ENCODE results near the gene ZNF516. TPM values are rescaled to one million over a fixed set of nuclear protein-coding genes. Genes with fewer than 3 reads are reported as not detected.

The ZNF516 gene
- total and polyA plus RNA-seq, 4 donors: 2.5 to 12.2 (median 7.6) TPM

DNA sequence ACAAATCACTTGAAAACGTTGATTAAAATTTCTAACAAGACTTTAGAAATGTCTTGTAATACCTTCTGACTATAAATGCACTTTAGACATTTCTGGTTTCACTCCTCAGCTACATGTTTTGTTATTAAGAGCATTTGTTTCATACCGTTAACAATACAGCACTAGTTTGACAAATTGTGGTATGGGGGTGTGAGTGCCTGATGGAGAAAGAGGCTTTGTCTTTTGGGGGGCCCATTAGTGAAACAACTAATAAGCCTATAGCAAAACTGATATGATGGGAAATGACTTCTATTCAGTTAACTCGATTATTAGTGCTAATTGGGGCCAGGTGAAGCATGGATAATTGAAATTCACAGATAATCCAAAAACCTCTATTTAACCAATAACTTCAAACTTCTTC is 30.9 kb upstream of the ZNF516 start:
- Histone ChIP-seq H3K9me3 (ENCODE audit: control insufficient read depth in 4 of 4, low read length in 3 of 4) (no peaks in the 10 kb centered on the region), H3K36me3 (ENCODE audit: control insufficient read depth in 4 of 4, insufficient read depth in 3 of 4, low read depth in 1 of 4, low read length in 3 of 4) (no peaks in the 10 kb centered on the region), H3K9ac (ENCODE audit: low read depth in 1 of 2, low read length in 2 of 2) (no peak overlapping the region), H3K27me3 (ENCODE audit: control insufficient read depth in 4 of 4, insufficient read depth in 4 of 4, low read length in 3 of 4) (no peaks in the 10 kb centered on the region), H3K27ac (ENCODE audit: low read depth in 1 of 2, low read length in 2 of 2) (no peak overlapping the region), H3K4me3 (ENCODE audit: low read depth in 1 of 3, low read length in 3 of 3) (no peak overlapping the region), H3K4me1 (ENCODE audit: control insufficient read depth in 4 of 4, insufficient read depth in 4 of 4, low read length in 3 of 4) (peaks cover 5 to 25% (median 20%) of the 10 kb centered on the region in 4 donors)
- 74% methylated on average over 3 of the region's 3 CpGs for WGBS
- no peak for DNase-seq (ENCODE audit: low spot score)
- TF ChIP-seq HNF4A (conservative IDR thresholded peaks at IDR 0.05): no peak
- TF ChIP-seq EGR1 (IDR thresholded peaks at IDR 0.05; ENCODE audit: low read depth in 2 of 2): no peak
- TF ChIP-seq, protein P1, sequence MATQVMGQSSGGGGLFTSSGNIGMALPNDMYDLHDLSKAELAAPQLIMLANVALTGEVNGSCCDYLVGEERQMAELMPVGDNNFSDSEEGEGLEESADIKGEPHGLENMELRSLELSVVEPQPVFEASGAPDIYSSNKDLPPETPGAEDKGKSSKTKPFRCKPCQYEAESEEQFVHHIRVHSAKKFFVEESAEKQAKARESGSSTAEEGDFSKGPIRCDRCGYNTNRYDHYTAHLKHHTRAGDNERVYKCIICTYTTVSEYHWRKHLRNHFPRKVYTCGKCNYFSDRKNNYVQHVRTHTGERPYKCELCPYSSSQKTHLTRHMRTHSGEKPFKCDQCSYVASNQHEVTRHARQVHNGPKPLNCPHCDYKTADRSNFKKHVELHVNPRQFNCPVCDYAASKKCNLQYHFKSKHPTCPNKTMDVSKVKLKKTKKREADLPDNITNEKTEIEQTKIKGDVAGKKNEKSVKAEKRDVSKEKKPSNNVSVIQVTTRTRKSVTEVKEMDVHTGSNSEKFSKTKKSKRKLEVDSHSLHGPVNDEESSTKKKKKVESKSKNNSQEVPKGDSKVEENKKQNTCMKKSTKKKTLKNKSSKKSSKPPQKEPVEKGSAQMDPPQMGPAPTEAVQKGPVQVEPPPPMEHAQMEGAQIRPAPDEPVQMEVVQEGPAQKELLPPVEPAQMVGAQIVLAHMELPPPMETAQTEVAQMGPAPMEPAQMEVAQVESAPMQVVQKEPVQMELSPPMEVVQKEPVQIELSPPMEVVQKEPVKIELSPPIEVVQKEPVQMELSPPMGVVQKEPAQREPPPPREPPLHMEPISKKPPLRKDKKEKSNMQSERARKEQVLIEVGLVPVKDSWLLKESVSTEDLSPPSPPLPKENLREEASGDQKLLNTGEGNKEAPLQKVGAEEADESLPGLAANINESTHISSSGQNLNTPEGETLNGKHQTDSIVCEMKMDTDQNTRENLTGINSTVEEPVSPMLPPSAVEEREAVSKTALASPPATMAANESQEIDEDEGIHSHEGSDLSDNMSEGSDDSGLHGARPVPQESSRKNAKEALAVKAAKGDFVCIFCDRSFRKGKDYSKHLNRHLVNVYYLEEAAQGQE (IDR thresholded peaks at IDR 0.05): no peak
- TF ChIP-seq GABPA (IDR thresholded peaks at IDR 0.05 in 1 of 2, conservative IDR thresholded peaks at IDR 0.05 in 1 of 2): no peak
- no peak for TF ChIP-seq HNF4G (IDR thresholded peaks at IDR 0.05)
- TF ChIP-seq RAD21 (IDR thresholded peaks at IDR 0.05): no peak
- TF ChIP-seq, protein P2, sequence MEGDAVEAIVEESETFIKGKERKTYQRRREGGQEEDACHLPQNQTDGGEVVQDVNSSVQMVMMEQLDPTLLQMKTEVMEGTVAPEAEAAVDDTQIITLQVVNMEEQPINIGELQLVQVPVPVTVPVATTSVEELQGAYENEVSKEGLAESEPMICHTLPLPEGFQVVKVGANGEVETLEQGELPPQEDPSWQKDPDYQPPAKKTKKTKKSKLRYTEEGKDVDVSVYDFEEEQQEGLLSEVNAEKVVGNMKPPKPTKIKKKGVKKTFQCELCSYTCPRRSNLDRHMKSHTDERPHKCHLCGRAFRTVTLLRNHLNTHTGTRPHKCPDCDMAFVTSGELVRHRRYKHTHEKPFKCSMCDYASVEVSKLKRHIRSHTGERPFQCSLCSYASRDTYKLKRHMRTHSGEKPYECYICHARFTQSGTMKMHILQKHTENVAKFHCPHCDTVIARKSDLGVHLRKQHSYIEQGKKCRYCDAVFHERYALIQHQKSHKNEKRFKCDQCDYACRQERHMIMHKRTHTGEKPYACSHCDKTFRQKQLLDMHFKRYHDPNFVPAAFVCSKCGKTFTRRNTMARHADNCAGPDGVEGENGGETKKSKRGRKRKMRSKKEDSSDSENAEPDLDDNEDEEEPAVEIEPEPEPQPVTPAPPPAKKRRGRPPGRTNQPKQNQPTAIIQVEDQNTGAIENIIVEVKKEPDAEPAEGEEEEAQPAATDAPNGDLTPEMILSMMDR (IDR thresholded peaks at IDR 0.05; ENCODE audit: low read depth, low read length, missing input control): no peak
- TF ChIP-seq, protein P3, sequence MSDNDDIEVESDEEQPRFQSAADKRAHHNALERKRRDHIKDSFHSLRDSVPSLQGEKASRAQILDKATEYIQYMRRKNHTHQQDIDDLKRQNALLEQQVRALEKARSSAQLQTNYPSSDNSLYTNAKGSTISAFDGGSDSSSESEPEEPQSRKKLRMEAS (IDR thresholded peaks at IDR 0.05): no peak
- no peak for TF ChIP-seq JUND (IDR thresholded peaks at IDR 0.05)
- no peak for TF ChIP-seq FOXA1 (IDR thresholded peaks at IDR 0.05)
- no peak for TF ChIP-seq SP1 (IDR thresholded peaks at IDR 0.05)
- TF ChIP-seq TAF1 (conservative IDR thresholded peaks at IDR 0.05): no peak
- no peak for TF ChIP-seq NR2F2 (IDR thresholded peaks at IDR 0.05)
- TF ChIP-seq, protein P4, sequence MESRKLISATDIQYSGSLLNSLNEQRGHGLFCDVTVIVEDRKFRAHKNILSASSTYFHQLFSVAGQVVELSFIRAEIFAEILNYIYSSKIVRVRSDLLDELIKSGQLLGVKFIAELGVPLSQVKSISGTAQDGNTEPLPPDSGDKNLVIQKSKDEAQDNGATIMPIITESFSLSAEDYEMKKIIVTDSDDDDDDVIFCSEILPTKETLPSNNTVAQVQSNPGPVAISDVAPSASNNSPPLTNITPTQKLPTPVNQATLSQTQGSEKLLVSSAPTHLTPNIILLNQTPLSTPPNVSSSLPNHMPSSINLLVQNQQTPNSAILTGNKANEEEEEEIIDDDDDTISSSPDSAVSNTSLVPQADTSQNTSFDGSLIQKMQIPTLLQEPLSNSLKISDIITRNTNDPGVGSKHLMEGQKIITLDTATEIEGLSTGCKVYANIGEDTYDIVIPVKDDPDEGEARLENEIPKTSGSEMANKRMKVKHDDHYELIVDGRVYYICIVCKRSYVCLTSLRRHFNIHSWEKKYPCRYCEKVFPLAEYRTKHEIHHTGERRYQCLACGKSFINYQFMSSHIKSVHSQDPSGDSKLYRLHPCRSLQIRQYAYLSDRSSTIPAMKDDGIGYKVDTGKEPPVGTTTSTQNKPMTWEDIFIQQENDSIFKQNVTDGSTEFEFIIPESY (IDR thresholded peaks at IDR 0.05): no peak

DNA sequence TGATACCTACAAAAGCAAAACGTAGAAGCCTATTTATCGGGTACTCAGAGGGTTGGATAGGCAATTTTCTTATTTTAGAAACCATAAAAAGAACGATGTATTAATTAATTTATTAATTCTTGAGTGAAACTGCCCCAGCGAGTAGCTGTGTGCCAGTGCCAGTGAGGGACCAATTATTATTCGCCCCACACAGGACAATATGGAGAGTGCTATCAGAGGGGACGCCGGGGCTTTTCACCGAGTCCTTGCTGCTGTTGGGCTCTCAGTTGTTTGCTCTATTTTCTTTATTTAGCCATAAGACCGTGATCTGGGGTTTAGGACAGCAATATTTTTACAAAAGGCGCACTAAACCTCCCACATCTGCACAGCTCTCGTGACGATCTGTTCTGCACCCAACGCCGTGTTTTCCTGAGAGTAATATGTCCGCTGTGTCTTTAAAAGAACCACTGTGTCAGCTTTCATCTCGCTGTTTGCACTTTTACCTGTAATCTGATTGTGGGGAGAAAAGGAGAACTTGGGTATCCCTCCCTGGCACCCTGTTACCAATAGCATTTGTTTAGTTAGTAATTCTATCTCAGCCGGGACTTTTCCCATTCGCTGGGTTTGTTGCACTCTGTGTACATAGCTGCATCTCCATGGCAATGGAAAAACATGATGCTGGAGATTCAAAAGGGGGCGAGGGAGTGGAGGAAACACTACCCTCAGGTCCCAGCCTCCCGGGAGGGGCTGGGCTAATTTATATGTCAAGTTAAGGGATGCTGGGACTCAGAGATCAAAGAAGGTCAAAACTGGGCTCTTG is 30.1 kb upstream of the ZNF516 start:
- TF ChIP-seq SP1 (IDR thresholded peaks at IDR 0.05) (no peak), RAD21 (IDR thresholded peaks at IDR 0.05) (peak in 1 of 2 donors; percentile 21)
- TF ChIP-seq, protein P4 (IDR thresholded peaks at IDR 0.05): no peak
- WGBS: 24% methylated on average over 20 of the region's 20 CpGs
- no peak for DNase-seq (ENCODE audit: low spot score)
- H3K27me3 ChIP-seq (ENCODE audit: control insufficient read depth in 4 of 4, insufficient read depth in 4 of 4, low read length in 3 of 4): no peaks in the 10 kb centered on the region
- peaks cover 5 to 25% (median 20%) of the 10 kb centered on the region in 4 donors for H3K4me1 ChIP-seq (ENCODE audit: control insufficient read depth in 4 of 4, insufficient read depth in 4 of 4, low read length in 3 of 4)
- peak overlapping the region in 1 of 2 donors; percentile 1 for H3K9ac ChIP-seq (ENCODE audit: low read depth in 1 of 2, low read length in 2 of 2)
- peak overlapping the region in 2 of 3 donors; percentile 26 to 41 for H3K4me3 ChIP-seq (ENCODE audit: low read depth in 1 of 3, low read length in 3 of 3)
- no peaks in the 10 kb centered on the region for H3K36me3 ChIP-seq (ENCODE audit: control insufficient read depth in 4 of 4, insufficient read depth in 3 of 4, low read depth in 1 of 4, low read length in 3 of 4)
- H3K27ac ChIP-seq (ENCODE audit: low read depth in 1 of 2, low read length in 2 of 2): no peak overlapping the region
- no peaks in the 10 kb centered on the region for H3K9me3 ChIP-seq (ENCODE audit: control insufficient read depth in 4 of 4, low read length in 3 of 4)

Data from liver (tissue), 9 donors.